ENCODE data around the gene TIMM44.

The TIMM44 gene

DNA sequence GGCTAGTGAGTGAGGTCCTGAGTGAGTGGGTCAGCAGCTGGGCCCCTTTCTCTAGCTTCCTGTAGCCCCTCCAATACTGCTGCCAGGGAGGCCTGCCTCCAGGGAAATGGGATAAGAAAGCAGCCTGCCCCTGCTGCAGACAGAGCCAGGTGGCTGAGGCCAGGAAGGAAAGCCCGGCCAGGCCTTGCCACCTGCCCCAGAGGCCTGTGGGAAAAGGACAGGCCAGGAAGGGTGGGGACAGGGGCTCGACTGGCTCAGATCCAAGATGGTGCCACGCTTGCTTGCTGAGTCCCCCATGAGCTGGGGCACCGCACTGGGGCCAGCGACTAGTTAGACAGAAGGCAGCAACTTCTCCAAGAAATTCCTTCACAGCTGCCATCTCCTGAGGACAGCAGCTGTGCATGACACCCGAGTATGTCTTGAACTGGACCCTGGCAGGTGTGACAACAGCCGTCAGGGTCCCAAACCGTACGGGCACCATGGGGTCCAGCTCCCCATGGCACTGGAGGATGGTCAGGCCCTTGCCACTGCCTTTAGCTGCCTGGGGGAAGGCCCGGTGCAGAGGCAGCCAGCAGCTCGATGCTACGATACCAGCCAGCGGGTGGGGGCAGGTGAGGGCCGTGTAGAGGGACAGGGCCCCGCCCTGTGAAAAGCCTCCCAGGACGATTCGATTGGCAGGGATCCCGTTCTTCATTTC lies 64.2 kb downstream of the TIMM44 start:
- TF ChIP-seq, protein P1, sequence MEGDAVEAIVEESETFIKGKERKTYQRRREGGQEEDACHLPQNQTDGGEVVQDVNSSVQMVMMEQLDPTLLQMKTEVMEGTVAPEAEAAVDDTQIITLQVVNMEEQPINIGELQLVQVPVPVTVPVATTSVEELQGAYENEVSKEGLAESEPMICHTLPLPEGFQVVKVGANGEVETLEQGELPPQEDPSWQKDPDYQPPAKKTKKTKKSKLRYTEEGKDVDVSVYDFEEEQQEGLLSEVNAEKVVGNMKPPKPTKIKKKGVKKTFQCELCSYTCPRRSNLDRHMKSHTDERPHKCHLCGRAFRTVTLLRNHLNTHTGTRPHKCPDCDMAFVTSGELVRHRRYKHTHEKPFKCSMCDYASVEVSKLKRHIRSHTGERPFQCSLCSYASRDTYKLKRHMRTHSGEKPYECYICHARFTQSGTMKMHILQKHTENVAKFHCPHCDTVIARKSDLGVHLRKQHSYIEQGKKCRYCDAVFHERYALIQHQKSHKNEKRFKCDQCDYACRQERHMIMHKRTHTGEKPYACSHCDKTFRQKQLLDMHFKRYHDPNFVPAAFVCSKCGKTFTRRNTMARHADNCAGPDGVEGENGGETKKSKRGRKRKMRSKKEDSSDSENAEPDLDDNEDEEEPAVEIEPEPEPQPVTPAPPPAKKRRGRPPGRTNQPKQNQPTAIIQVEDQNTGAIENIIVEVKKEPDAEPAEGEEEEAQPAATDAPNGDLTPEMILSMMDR (conservative IDR thresholded peaks at IDR 0.05) = no peak

DNA sequence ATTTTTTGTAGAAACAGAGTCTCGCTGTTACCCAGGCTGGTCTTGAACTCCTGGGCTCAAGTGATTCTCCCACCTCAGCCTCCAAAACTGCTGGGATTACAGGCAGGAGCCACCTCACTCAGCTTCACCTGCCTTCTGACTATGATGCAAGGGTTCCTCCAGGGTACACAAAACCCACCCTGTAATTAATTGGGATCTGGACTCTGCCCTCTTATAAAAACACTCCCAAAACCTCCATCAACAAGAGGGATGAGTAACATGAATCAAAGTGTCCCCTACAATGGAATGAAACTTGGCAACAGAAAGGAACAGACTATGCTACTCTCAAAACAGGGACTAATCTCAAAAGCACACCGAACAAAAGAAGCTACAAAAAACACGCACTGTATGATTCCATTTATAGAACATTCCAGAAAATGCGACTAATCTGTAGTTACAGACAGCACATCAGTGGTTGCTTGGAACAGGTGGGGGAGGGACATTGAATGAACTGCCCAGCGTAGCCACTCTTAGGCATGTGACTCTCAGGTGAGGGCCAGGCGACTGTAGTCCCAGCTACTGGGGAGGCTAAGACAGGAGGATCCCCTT lies 66.1 kb downstream of the TIMM44 start:
- TF ChIP-seq, protein P1 (conservative IDR thresholded peaks at IDR 0.05) = no peak
- H3K27ac ChIP-seq = no peak overlapping the region

More for the DNA sequence above, 64.2 kb downstream of the TIMM44 start:
- no peak overlapping the region for H3K27ac ChIP-seq

Data from VCaP (cell line).